ENCODE results near the gene ITPR3. TPM values are rescaled to one million over a fixed set of nuclear protein-coding genes. Genes with fewer than 3 reads are reported as not detected.
"Not testable (repeated sequence)": the region's sequence is repeated elsewhere in the genome, so short reads cannot be mapped to it uniquely, and the experiment has no call there.

The ITPR3 gene
- total RNA-seq, 1 experiment from 2014 or later: 103 TPM

DNA sequence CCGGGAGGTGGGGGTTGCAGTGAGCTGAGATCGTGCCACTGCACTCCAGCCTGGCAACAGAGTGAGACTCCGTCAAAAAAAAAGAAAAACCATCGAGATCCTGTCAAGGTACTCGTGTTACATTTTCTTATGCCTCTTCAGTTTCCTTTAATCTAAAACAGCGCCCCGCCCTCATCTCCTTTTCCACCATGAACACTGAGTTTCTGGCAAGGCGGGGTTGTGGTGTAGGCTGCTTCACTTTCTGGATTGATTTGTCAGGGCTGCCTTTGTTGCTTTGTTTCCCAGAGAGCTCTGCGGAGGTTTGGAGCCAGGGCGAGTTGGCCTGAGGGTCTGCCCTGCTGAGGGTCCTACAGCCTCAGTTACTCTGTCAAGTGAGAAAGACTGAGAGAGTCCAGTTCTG, 8.9 kb downstream of the ITPR3 start:
- Histone ChIP-seq H3K4me2 (ENCODE audit: low read length) (no peak overlapping the region), H3K79me2 (ENCODE audit: insufficient read depth, low read length) (peaks cover 92% of the 10 kb centered on the region), H3K9me3 (ENCODE audit: control insufficient read depth in 1 of 2, insufficient read depth in 1 of 2, low read depth in 1 of 2, low read length in 2 of 2) (no peaks in the 10 kb centered on the region), H4K20me1 (ENCODE audit: insufficient read depth) (peaks cover 4% of the 10 kb centered on the region; the same call in 1 of the 2 replicates), H2AFZ (ENCODE audit: low read depth, low read length, poor library complexity, severe bottlenecking) (no peak overlapping the region), H3K9ac (ENCODE audit: low read length) (no peak overlapping the region), H3K36me3 (ENCODE audit: control insufficient read depth in 1 of 2, insufficient read depth in 2 of 2, low read length in 2 of 2) (peaks cover 0 to 17% of the 10 kb centered on the region in 2 experiments; a peak in 1 of 4 replicates), H3K4me1 (ENCODE audit: control insufficient read depth in 1 of 2, insufficient read depth in 2 of 2, low read length in 2 of 2) (peaks cover 18 to 45% of the 10 kb centered on the region in 2 experiments), H3K27ac (ENCODE audit: low read depth, low read length) (peak overlapping the region; percentile 10; the same call in 1 of the 2 replicates), H3K27me3 (ENCODE audit: insufficient read depth, low read length) (no peaks in the 10 kb centered on the region), H3K4me3 (replicated peaks in 1 of 2; ENCODE audit: low read depth in 1 of 2, low read length in 2 of 2) (no peak overlapping the region), H3K9me2 (ENCODE audit: insufficient read depth) (no peaks in the 10 kb centered on the region)
- RAD21 ChIA-PET (ENCODE audit: low non-redundant PET in 1 of 2, low total read pairs in 2 of 2, uncharacterized antibody in 2 of 2, unreplicated experiment in 2 of 2): no interaction called here
- no TSS peak for BruUV-seq (replicated peaks)
- no peak for DNase-seq (ENCODE audit: low read depth, low spot score)
- POLR2A ChIA-PET: interaction anchor here (1.2 kb wide), 1 partner anchor 8 kb away, joined by 4 read pairs; the partner anchor contains the start of gene ITPR3
- CTCF ChIA-PET: no interaction called here
- TF ChIP-seq SIN3A (IDR thresholded peaks at IDR 0.05; ENCODE audit: low read depth): no peak
- no peak for TF ChIP-seq EGR1 (IDR thresholded peaks at IDR 0.05; ENCODE audit: low read depth)
- TF ChIP-seq ZFX (IDR thresholded peaks at IDR 0.05): no peak
- no peak for TF ChIP-seq RAD21 (IDR thresholded peaks at IDR 0.05; ENCODE audit: low read depth)
- TF ChIP-seq, protein P1, sequence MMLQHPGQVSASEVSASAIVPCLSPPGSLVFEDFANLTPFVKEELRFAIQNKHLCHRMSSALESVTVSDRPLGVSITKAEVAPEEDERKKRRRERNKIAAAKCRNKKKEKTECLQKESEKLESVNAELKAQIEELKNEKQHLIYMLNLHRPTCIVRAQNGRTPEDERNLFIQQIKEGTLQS (IDR thresholded peaks at IDR 0.05): no peak
- no peak for TF ChIP-seq TCF7L2 (IDR thresholded peaks at IDR 0.05; ENCODE audit: borderline replicate concordance, extremely low read depth, insufficient read depth, insufficient read length)
- TF ChIP-seq SP1 (IDR thresholded peaks at IDR 0.05; ENCODE audit: low read depth): no peak
- TF ChIP-seq, protein P2, sequence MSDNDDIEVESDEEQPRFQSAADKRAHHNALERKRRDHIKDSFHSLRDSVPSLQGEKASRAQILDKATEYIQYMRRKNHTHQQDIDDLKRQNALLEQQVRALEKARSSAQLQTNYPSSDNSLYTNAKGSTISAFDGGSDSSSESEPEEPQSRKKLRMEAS (IDR thresholded peaks at IDR 0.05): no peak
- no peak for ATAC-seq
- intact Hi-C loops (cut with micrococcal nuclease): loop anchor here (5.0 kb wide), 1 partner anchor 38 kb away; no protein-coding TSS in a partner anchor

GRCh38 chr6:33631521-33631920, 10.4 kb downstream of the ITPR3 start:
- POLR2A ChIA-PET; H3K9ac ChIP-seq (ENCODE audit: low read length); DNase-seq (ENCODE audit: low read depth, low spot score); H3K27ac ChIP-seq (ENCODE audit: low read depth, low read length); H3K9me2 ChIP-seq (ENCODE audit: insufficient read depth); BruUV-seq (replicated peaks); ATAC-seq; H4K20me1 ChIP-seq (ENCODE audit: insufficient read depth); H3K9me3 ChIP-seq (ENCODE audit: control insufficient read depth in 1 of 2, insufficient read depth in 1 of 2, low read depth in 1 of 2, low read length in 2 of 2); H2AFZ ChIP-seq (ENCODE audit: low read depth, low read length, poor library complexity, severe bottlenecking); RAD21 ChIA-PET (ENCODE audit: low non-redundant PET in 1 of 2, low total read pairs in 2 of 2, uncharacterized antibody in 2 of 2, unreplicated experiment in 2 of 2); H3K27me3 ChIP-seq (ENCODE audit: insufficient read depth, low read length); H3K4me2 ChIP-seq (ENCODE audit: low read length); H3K4me3 ChIP-seq (replicated peaks in 1 of 2; ENCODE audit: low read depth in 1 of 2, low read length in 2 of 2): not testable (repeated sequence)
- Histone ChIP-seq H3K36me3 (ENCODE audit: control insufficient read depth in 1 of 2, insufficient read depth in 2 of 2, low read length in 2 of 2) (peaks cover 0 to 14% of the 10 kb centered on the region in 2 experiments; a peak in 2 of 4 replicates), H3K4me1 (ENCODE audit: control insufficient read depth in 1 of 2, insufficient read depth in 2 of 2, low read length in 2 of 2) (peaks cover 18 to 41% of the 10 kb centered on the region in 2 experiments), H3K79me2 (ENCODE audit: insufficient read depth, low read length) (peaks cover 92% of the 10 kb centered on the region)
- CTCF ChIA-PET: interaction anchor here (0.6 kb wide), 1 partner anchor 11 kb away, joined by 3 read pairs; the partner anchor contains the start of gene ITPR3
- intact Hi-C loops (cut with micrococcal nuclease): loop anchor here (5.0 kb wide), 1 partner anchor 39 kb away; no protein-coding TSS in a partner anchor
